Measurements from ENCODE around the gene SPINDOC.

- TF ChIP-seq, protein P1, sequence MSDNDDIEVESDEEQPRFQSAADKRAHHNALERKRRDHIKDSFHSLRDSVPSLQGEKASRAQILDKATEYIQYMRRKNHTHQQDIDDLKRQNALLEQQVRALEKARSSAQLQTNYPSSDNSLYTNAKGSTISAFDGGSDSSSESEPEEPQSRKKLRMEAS (IDR thresholded peaks at IDR 0.05): no peak
- no peak for TF ChIP-seq ATF3 (IDR thresholded peaks at IDR 0.05)
- TF ChIP-seq JUND (IDR thresholded peaks at IDR 0.05): no peak
- TF ChIP-seq HNF4G (IDR thresholded peaks at IDR 0.05): no peak
- TF ChIP-seq, protein P2, sequence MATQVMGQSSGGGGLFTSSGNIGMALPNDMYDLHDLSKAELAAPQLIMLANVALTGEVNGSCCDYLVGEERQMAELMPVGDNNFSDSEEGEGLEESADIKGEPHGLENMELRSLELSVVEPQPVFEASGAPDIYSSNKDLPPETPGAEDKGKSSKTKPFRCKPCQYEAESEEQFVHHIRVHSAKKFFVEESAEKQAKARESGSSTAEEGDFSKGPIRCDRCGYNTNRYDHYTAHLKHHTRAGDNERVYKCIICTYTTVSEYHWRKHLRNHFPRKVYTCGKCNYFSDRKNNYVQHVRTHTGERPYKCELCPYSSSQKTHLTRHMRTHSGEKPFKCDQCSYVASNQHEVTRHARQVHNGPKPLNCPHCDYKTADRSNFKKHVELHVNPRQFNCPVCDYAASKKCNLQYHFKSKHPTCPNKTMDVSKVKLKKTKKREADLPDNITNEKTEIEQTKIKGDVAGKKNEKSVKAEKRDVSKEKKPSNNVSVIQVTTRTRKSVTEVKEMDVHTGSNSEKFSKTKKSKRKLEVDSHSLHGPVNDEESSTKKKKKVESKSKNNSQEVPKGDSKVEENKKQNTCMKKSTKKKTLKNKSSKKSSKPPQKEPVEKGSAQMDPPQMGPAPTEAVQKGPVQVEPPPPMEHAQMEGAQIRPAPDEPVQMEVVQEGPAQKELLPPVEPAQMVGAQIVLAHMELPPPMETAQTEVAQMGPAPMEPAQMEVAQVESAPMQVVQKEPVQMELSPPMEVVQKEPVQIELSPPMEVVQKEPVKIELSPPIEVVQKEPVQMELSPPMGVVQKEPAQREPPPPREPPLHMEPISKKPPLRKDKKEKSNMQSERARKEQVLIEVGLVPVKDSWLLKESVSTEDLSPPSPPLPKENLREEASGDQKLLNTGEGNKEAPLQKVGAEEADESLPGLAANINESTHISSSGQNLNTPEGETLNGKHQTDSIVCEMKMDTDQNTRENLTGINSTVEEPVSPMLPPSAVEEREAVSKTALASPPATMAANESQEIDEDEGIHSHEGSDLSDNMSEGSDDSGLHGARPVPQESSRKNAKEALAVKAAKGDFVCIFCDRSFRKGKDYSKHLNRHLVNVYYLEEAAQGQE (IDR thresholded peaks at IDR 0.05): no peak
- TF ChIP-seq, protein P3, sequence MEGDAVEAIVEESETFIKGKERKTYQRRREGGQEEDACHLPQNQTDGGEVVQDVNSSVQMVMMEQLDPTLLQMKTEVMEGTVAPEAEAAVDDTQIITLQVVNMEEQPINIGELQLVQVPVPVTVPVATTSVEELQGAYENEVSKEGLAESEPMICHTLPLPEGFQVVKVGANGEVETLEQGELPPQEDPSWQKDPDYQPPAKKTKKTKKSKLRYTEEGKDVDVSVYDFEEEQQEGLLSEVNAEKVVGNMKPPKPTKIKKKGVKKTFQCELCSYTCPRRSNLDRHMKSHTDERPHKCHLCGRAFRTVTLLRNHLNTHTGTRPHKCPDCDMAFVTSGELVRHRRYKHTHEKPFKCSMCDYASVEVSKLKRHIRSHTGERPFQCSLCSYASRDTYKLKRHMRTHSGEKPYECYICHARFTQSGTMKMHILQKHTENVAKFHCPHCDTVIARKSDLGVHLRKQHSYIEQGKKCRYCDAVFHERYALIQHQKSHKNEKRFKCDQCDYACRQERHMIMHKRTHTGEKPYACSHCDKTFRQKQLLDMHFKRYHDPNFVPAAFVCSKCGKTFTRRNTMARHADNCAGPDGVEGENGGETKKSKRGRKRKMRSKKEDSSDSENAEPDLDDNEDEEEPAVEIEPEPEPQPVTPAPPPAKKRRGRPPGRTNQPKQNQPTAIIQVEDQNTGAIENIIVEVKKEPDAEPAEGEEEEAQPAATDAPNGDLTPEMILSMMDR (IDR thresholded peaks at IDR 0.05; ENCODE audit: low read depth, low read length, missing input control): no peak
- no peak for TF ChIP-seq GABPA (IDR thresholded peaks at IDR 0.05 in 1 of 2, conservative IDR thresholded peaks at IDR 0.05 in 1 of 2)
- TF ChIP-seq HNF4A (conservative IDR thresholded peaks at IDR 0.05): no peak
- TF ChIP-seq YY1 (IDR thresholded peaks at IDR 0.05): no peak
- TF ChIP-seq, protein P4, sequence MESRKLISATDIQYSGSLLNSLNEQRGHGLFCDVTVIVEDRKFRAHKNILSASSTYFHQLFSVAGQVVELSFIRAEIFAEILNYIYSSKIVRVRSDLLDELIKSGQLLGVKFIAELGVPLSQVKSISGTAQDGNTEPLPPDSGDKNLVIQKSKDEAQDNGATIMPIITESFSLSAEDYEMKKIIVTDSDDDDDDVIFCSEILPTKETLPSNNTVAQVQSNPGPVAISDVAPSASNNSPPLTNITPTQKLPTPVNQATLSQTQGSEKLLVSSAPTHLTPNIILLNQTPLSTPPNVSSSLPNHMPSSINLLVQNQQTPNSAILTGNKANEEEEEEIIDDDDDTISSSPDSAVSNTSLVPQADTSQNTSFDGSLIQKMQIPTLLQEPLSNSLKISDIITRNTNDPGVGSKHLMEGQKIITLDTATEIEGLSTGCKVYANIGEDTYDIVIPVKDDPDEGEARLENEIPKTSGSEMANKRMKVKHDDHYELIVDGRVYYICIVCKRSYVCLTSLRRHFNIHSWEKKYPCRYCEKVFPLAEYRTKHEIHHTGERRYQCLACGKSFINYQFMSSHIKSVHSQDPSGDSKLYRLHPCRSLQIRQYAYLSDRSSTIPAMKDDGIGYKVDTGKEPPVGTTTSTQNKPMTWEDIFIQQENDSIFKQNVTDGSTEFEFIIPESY (IDR thresholded peaks at IDR 0.05): no peak
- no peak for TF ChIP-seq SP1 (IDR thresholded peaks at IDR 0.05)
- TF ChIP-seq EGR1 (IDR thresholded peaks at IDR 0.05; ENCODE audit: low read depth in 2 of 2): no peak
- no peak for TF ChIP-seq TAF1 (conservative IDR thresholded peaks at IDR 0.05)
Observed at GRCh38 chr11:63840356-63841060, 27.3 kb downstream of the SPINDOC start.

Measured in liver (tissue), 3 donors.